T-helper 2 cell (primary cell): ENCODE results near the gene PPIC.
"Not testable (repeated sequence)": the region's sequence is repeated elsewhere in the genome, so short reads cannot be mapped to it uniquely, and the experiment has no call there.

ENCODE experiments used
- DNase-seq, 5 experiments: peaks; one replicate each; pipeline versions ENCODE4 v3.0.0 to v3.0.0-alpha.2; 2012 to 2022

The PPIC gene

GRCh38 chr5:123007754-123008153 is 28.8 kb downstream of the PPIC start:
- DNase-seq = no peak

- no peak for DNase-seq
Observed at GRCh38 chr5:123007182-123007581, 29.3 kb downstream of the PPIC start.

GRCh38 chr5:123001808-123002207 is 34.7 kb downstream of the PPIC start:
- DNase-seq = no peak

GRCh38 chr5:123000731-123001130 is 35.8 kb downstream of the PPIC start:
- no peak for DNase-seq

- DNase-seq = peak in 1 of 5 experiments; percentile 24
Observed at GRCh38 chr5:122999947-123000563, 36.5 kb downstream of the PPIC start.

GRCh38 chr5:122997294-122997693 is 39.2 kb downstream of the PPIC start:
- no peak for DNase-seq

GRCh38 chr5:122996091-122996490 is 40.4 kb downstream of the PPIC start:
- DNase-seq = no peak

- no peak for DNase-seq
Observed at GRCh38 chr5:122985954-122986721, 50.4 kb downstream of the PPIC start.

GRCh38 chr5:122985006-122985700 is 51.4 kb downstream of the PPIC start:
- no peak for DNase-seq

GRCh38 chr5:122984425-122984824 is 52.1 kb downstream of the PPIC start:
- DNase-seq = no peak

GRCh38 chr5:122982376-122982775 is 54.1 kb downstream of the PPIC start:
- DNase-seq = no peak

GRCh38 chr5:122981846-122982245 is 54.7 kb downstream of the PPIC start:
- no peak for DNase-seq

- no peak for DNase-seq
Observed at GRCh38 chr5:122978644-122979297, 57.8 kb downstream of the PPIC start.

GRCh38 chr5:122978068-122978467 is 58.5 kb downstream of the PPIC start:
- no peak for DNase-seq

- no peak for DNase-seq
Observed at GRCh38 chr5:122977319-122977718, 59.2 kb downstream of the PPIC start.

- DNase-seq = not testable (repeated sequence)
Observed at GRCh38 chr5:122974251-122974650, 62.3 kb downstream of the PPIC start.

GRCh38 chr5:122973759-122974158 is 62.8 kb downstream of the PPIC start:
- not testable (repeated sequence) for DNase-seq
